Esophagus muscularis mucosa (tissue), 4 donors: Measurements from ENCODE around the gene DNPH1.

Experiments used
- CTCF ChIP-seq, 3 experiments: fragments of 200-600 bp in 2 of 3; fragments of 450-650 bp in 1 of 3; sonication (generic) in 2 of 3; IDR thresholded peaks; one replicate each; pipeline ENCODE4 v1.5.1; 2017 to 2019; ENCODE audit warnings: antibody characterized with exemption in 3 of 3, mild to moderate bottlenecking in 2 of 3, moderate library complexity in 1 of 3
- EP300 ChIP-seq: sonication (generic); formaldehyde crosslinking; IDR thresholded peaks from one replicate; pipeline ENCODE4 v1.6.1; 2017; ENCODE audit warnings: antibody characterized with exemption
- POLR2A ChIP-seq: fragments of 450-650 bp; IDR thresholded peaks from one replicate; pipeline ENCODE4 v1.6.1; 2017; ENCODE audit warnings: antibody characterized with exemption, moderate library complexity, mild to moderate bottlenecking, low read depth
- POLR2AphosphoS5 ChIP-seq, 2 donors: sonication (generic); formaldehyde crosslinking; IDR thresholded peaks; one replicate each; pipeline ENCODE4 v1.6.1; 2017; ENCODE audit warnings: antibody characterized with exemption in 2 of 2

- TF ChIP-seq POLR2A = no peak
- TF ChIP-seq CTCF (IDR thresholded peaks at IDR 0.05) = peak in 1 of 3 experiments; percentile 28
- TF ChIP-seq EP300 = no peak
- peak; percentile 95 to 98 for TF ChIP-seq POLR2AphosphoS5 (IDR thresholded peaks at IDR 0.05)
Measured at GRCh38 chr6:43181942-43182860, 47.1 kb downstream of the DNPH1 start, which contains the start of gene CUL9.
